Ascending aorta (tissue), 2 donors: ENCODE results near the gene HBE1. TPM values are rescaled to one million over a fixed set of nuclear protein-coding genes. Genes with fewer than 3 reads are reported as not detected.
"Not testable (repeated sequence)": the region's sequence is repeated elsewhere in the genome, so short reads cannot be mapped to it uniquely, and the experiment has no call there.

ENCODE experiments used
- DNase-seq, 2 donors: peaks; one replicate each; pipeline ENCODE4 v3.0.0-alpha.2; 2019; ENCODE audit warnings: low spot score in 2 of 2
- H3K27ac ChIP-seq, 2 donors: fragments of 200-600 bp; sonication (generic); one replicate each; pipeline ENCODE4 v1.5.1; 2016 to 2017; ENCODE audit warnings: mild to moderate bottlenecking in 1 of 2
- H3K27me3 ChIP-seq: fragments of 200-600 bp; sonication (generic); one replicate; pipeline ENCODE4 v1.5.1; 2017
- H3K36me3 ChIP-seq, 2 donors: fragments of 200-600 bp; sonication (generic); one replicate each; pipeline ENCODE4 v1.5.1; 2016
- H3K4me1 ChIP-seq, 2 donors: fragments of 200-600 bp; sonication (generic); one replicate each; pipeline ENCODE4 v1.5.1; 2016 to 2017; ENCODE audit warnings: mild to moderate bottlenecking in 1 of 2
- H3K4me3 ChIP-seq, 2 donors: fragments of 200-600 bp; sonication (generic); one replicate each; pipeline ENCODE4 v1.5.1; 2016 to 2017; ENCODE audit warnings: mild to moderate bottlenecking in 1 of 2
- H3K9me3 ChIP-seq, 2 donors: fragments of 200-600 bp; sonication (generic); one replicate each; pipeline ENCODE4 v1.5.1; 2016
- intact Hi-C: fragments of 100-400 bp; cut with DNase I; formaldehyde crosslinking; loops from one replicate; pipeline ENCODE4 v1.15.1; 2023
- total RNA-seq: library from RNA; depleted of rRNA; stranded (reverse); fragments of >200 nt; gene quantifications from one replicate; pipeline ENCODE4 v1.1.0, GENCODE V29; 2016
- TF ChIP-seq, protein P1 (sequence below), 3 experiments: fragments of 200-600 bp in 2 of 3; fragments of 450-650 bp in 1 of 3; sonication (generic) in 2 of 3; IDR thresholded peaks; one replicate each; pipeline ENCODE4 v1.5.1; 2016 to 2019; ENCODE audit warnings: antibody characterized with exemption in 3 of 3, mild to moderate bottlenecking in 1 of 3, moderate library complexity in 1 of 3

Gene HBE1
- total RNA-seq, 1 donor from 2014 or later: not detected

DNA sequence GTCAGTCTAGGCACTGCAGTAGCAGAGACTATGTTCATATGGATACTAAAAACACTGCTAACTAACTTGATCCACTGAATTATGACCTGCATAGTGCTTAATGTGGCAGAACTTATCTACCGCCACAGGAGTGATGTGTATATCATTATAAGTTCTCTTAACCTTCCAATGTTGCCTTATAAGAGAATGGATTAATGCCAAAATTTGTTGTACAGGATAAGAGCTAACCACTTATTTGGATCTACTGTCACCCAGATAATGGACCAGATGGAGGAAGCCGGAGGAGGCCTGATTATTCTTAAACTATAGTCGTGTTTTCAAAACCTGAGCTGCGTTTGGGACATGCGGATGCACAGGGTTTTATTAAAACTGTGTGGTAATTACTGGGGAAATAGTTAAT is 33.9 kb upstream of the HBE1 start:
- H3K27me3 ChIP-seq: no peaks in the 10 kb centered on the region
- DNase-seq: no peak
- intact Hi-C loops: no loop called here
- no peak overlapping the region for H3K27ac ChIP-seq
- no peaks in the 10 kb centered on the region for H3K4me1 ChIP-seq
- TF ChIP-seq, protein P1, sequence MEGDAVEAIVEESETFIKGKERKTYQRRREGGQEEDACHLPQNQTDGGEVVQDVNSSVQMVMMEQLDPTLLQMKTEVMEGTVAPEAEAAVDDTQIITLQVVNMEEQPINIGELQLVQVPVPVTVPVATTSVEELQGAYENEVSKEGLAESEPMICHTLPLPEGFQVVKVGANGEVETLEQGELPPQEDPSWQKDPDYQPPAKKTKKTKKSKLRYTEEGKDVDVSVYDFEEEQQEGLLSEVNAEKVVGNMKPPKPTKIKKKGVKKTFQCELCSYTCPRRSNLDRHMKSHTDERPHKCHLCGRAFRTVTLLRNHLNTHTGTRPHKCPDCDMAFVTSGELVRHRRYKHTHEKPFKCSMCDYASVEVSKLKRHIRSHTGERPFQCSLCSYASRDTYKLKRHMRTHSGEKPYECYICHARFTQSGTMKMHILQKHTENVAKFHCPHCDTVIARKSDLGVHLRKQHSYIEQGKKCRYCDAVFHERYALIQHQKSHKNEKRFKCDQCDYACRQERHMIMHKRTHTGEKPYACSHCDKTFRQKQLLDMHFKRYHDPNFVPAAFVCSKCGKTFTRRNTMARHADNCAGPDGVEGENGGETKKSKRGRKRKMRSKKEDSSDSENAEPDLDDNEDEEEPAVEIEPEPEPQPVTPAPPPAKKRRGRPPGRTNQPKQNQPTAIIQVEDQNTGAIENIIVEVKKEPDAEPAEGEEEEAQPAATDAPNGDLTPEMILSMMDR (IDR thresholded peaks at IDR 0.05): no peak
- no peaks in the 10 kb centered on the region for H3K9me3 ChIP-seq
- no peak overlapping the region for H3K4me3 ChIP-seq
- no peaks in the 10 kb centered on the region for H3K36me3 ChIP-seq

DNA sequence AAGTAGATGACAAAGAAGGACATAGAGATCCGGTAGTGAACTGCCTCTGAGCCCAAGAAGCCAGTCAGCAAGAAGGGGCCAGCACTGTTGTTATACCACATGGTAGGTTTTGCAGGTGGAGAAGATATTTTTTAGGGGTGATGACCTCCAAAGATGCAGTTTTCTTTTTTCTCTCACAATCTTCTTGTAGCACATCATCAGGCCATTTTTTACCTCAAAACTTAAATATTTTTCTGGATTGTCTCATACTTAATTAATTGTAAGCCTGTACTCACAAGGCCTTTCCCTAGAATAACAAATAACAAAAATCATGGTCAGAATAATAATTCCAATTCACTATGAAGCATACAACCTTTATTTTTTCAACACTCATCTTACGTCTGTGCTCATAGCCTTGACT is 32.1 kb upstream of the HBE1 start, which contains the start of gene OR51B4:
Gene OR51B4, minus strand, starts transcription at position 101 of the 400 bp plus-strand sequence. Its CDS starts 0 bp downstream, at position 101.
- TF ChIP-seq, protein P1 (IDR thresholded peaks at IDR 0.05): no peak
- Histone ChIP-seq H3K27ac (no peak within 1 kb of the TSS), H3K4me3 (no peak within 1 kb of the TSS), H3K9me3 (no peaks in the 10 kb centered on the region), H3K27me3 (no peaks in the 10 kb centered on the region), H3K4me1 (no peaks in the 10 kb centered on the region), H3K36me3 (no peaks in the 10 kb centered on the region)
- DNase-seq: no peak
- intact Hi-C loops: no loop called here

DNA sequence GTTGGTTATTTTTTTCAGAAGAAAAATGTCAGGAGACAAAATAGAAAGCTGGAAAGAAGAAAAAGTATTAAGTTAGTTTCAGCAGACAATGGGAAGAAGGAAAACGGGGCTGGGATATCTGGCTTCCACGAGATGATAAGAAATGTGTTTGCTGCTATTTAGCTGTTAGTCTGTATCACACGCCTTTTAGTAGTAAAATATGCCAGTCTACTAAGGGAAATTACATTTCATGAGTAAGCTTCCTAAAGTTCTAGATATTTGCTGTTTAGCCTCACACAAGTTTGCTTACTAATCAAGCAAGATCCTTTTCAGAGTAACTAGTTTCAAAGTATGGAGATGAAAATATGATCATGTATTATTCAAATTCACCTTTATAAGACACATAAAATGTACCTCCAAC is 30.5 kb upstream of the HBE1 start:
- intact Hi-C loops: no loop called here

DNA sequence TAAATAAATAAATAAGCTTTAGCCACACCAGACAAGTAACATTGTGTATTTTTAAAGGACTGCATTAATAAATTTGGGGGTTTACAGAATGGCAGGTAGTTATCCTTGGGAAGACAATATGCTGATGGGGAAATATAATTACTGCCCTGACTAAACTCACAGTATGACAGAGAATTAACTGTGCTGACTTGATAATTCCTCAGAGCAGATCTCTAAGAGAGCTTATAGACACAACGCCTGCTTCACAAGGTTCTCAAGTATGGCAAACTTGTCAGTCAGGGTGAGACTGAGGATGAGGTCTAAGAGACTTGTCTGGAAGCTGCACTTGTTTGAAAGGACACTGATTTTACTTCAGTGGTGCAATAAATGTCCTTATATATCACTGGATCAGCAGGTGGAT is 28.7 kb upstream of the HBE1 start:
- no peaks in the 10 kb centered on the region for H3K9me3 ChIP-seq
- TF ChIP-seq, protein P1 (IDR thresholded peaks at IDR 0.05): no peak
- DNase-seq: no peak
- H3K27me3 ChIP-seq: no peaks in the 10 kb centered on the region
- no peak overlapping the region for H3K4me3 ChIP-seq
- H3K27ac ChIP-seq: no peak overlapping the region
- no peaks in the 10 kb centered on the region for H3K36me3 ChIP-seq
- H3K4me1 ChIP-seq: no peaks in the 10 kb centered on the region
- intact Hi-C loops: no loop called here

More for the DNA sequence above, 30.5 kb upstream of the HBE1 start:
- no peaks in the 10 kb centered on the region for H3K4me1 ChIP-seq
- H3K27me3 ChIP-seq: no peaks in the 10 kb centered on the region
- no peak for DNase-seq
- no peak overlapping the region for H3K4me3 ChIP-seq
- no peaks in the 10 kb centered on the region for H3K36me3 ChIP-seq
- H3K27ac ChIP-seq: no peak overlapping the region
- H3K9me3 ChIP-seq: no peaks in the 10 kb centered on the region
- TF ChIP-seq, protein P1 (IDR thresholded peaks at IDR 0.05): no peak

DNA sequence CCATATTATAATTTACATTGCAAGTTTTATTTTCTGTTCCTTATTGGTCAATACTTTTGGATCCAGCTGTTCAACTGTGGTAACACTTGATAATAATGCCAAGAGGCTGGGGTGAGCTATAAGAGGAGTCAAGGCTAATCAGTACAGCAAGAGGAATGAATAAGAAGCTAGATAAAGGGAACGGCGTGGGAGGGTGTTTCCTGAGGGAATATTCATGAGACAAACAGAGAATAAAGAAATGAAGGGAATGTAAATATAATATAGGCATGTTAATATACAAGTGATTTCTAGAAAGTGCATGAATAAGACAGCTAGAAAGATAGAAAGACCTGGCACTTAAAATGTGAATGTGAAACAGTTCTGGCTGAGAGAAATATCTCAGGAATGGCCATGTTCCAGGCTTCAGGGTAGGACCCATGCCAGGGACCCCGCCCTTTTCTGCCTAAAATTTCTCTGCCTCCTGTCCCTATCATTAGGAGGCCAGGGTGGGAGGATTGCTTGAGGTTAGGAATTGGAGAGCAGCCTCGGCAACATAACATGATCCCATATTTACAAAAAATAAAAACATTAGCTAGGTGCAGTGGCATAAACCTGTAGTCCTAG is 28.1 kb upstream of the HBE1 start:
- intact Hi-C loops: no loop called here
- no peak for DNase-seq
- H3K4me1 ChIP-seq: no peaks in the 10 kb centered on the region
- no peak overlapping the region for H3K27ac ChIP-seq
- H3K36me3 ChIP-seq: no peaks in the 10 kb centered on the region
- no peaks in the 10 kb centered on the region for H3K27me3 ChIP-seq
- TF ChIP-seq, protein P1 (IDR thresholded peaks at IDR 0.05): no peak
- H3K9me3 ChIP-seq: no peaks in the 10 kb centered on the region
- no peak overlapping the region for H3K4me3 ChIP-seq

DNA sequence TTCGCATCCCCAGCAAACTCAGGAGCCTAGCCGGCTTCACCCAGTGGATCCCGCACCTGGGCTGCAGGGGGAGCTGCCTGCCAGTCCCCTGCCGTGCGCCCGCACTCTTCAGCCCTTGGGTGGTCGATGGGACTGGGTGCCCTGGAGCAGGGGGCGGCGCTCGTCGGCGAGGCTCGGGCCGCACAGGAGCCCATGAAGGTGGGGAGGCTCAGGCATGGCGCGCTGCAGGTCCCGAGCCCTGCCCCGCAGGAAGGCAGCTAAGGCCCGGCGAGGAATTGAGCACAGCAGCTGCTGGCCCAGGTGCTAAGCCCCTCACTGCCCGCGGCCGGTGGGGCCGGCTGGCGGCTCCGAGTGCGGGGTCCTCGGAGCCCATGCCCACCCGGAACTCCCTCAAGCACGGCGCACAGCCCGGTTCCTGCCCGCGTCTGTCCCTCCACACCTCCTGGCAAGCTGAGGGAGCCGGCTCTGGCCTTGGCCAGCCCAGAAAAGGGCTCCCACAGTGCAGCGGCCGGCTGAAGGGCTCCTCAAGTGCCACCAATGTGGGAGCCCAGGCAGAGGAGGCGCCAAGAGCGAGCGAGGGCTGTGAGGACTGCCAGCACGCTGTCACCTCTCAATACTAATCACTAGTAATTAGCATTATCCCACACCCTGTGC is 24.7 kb upstream of the HBE1 start:
- H3K27ac ChIP-seq, intact Hi-C loops, DNase-seq, H3K27me3 ChIP-seq, H3K4me3 ChIP-seq, H3K9me3 ChIP-seq, H3K4me1 ChIP-seq, H3K36me3 ChIP-seq: not testable (repeated sequence)
